ENCODE measurements around the gene TEC. TPM values are rescaled to one million over a fixed set of nuclear protein-coding genes. Genes with fewer than 3 reads are reported as not detected.
"Not testable (repeated sequence)": the region's sequence is repeated elsewhere in the genome, so short reads cannot be mapped to it uniquely, and the experiment has no call there.

TEC gene
- total RNA-seq, 1 donor from 2014 or later: 0.21 TPM

GRCh38 chr4:48191758-48192157 lies 77.9 kb downstream of the TEC start:
- Mint-ChIP-seq H3K27me3 (ENCODE audit: low read depth) (no peaks in the 10 kb centered on the region), H3K27ac (ENCODE audit: unreplicated experiment) (no peak overlapping the region), H3K36me3 (ENCODE audit: low read depth) (no peaks in the 10 kb centered on the region), H3K4me1 (no peaks in the 10 kb centered on the region), H3K9me3 (peaks cover 3% of the 10 kb centered on the region), H3K4me3 (no peak overlapping the region)
- no peak for TF ChIP-seq CTCF (conservative IDR thresholded peaks at IDR 0.05)
- DNase-seq (ENCODE audit: low read depth, low spot score): no peak

GRCh38 chr4:48190839-48191238 lies 78.8 kb downstream of the TEC start:
- TF ChIP-seq CTCF (conservative IDR thresholded peaks at IDR 0.05): no peak
- H3K36me3 Mint-ChIP-seq (ENCODE audit: low read depth): no peaks in the 10 kb centered on the region
- DNase-seq (ENCODE audit: low read depth, low spot score): no peak
- H3K9me3 Mint-ChIP-seq: peaks cover 3% of the 10 kb centered on the region
- H3K4me3 Mint-ChIP-seq: no peak overlapping the region
- no peaks in the 10 kb centered on the region for H3K4me1 Mint-ChIP-seq
- no peaks in the 10 kb centered on the region for H3K27me3 Mint-ChIP-seq (ENCODE audit: low read depth)
- H3K27ac Mint-ChIP-seq (ENCODE audit: unreplicated experiment): no peak overlapping the region

GRCh38 chr4:48189731-48190130 lies 79.9 kb downstream of the TEC start:
- DNase-seq (ENCODE audit: low read depth, low spot score): no peak
- Mint-ChIP-seq H3K4me3 (no peak overlapping the region), H3K27ac (ENCODE audit: unreplicated experiment) (no peak overlapping the region), H3K9me3 (peaks cover 3% of the 10 kb centered on the region), H3K27me3 (ENCODE audit: low read depth) (no peaks in the 10 kb centered on the region), H3K36me3 (ENCODE audit: low read depth) (no peaks in the 10 kb centered on the region), H3K4me1 (peaks cover 4% of the 10 kb centered on the region)
- TF ChIP-seq CTCF (conservative IDR thresholded peaks at IDR 0.05): no peak

GRCh38 chr4:48188390-48188789 lies 81.2 kb downstream of the TEC start:
- no peak for DNase-seq (ENCODE audit: low read depth, low spot score)
- Mint-ChIP-seq H3K27me3 (ENCODE audit: low read depth) (no peaks in the 10 kb centered on the region), H3K4me3 (no peak overlapping the region), H3K4me1 (peaks cover 5% of the 10 kb centered on the region), H3K27ac (ENCODE audit: unreplicated experiment) (no peak overlapping the region), H3K9me3 (peaks cover 3% of the 10 kb centered on the region), H3K36me3 (ENCODE audit: low read depth) (no peaks in the 10 kb centered on the region)
- no peak for TF ChIP-seq CTCF (conservative IDR thresholded peaks at IDR 0.05)

GRCh38 chr4:48187813-48188212 lies 81.8 kb downstream of the TEC start:
- Mint-ChIP-seq H3K27me3 (ENCODE audit: low read depth) (no peaks in the 10 kb centered on the region), H3K4me1 (peaks cover 5% of the 10 kb centered on the region), H3K27ac (ENCODE audit: unreplicated experiment) (no peak overlapping the region), H3K36me3 (ENCODE audit: low read depth) (no peaks in the 10 kb centered on the region), H3K4me3 (no peak overlapping the region), H3K9me3 (peaks cover 3% of the 10 kb centered on the region)
- no peak for TF ChIP-seq CTCF (conservative IDR thresholded peaks at IDR 0.05)
- no peak for DNase-seq (ENCODE audit: low read depth, low spot score)

GRCh38 chr4:48187066-48187465 lies 82.6 kb downstream of the TEC start:
- not testable (repeated sequence) for H3K9me3 Mint-ChIP-seq; H3K4me3 Mint-ChIP-seq; DNase-seq (ENCODE audit: low read depth, low spot score); H3K4me1 Mint-ChIP-seq; H3K36me3 Mint-ChIP-seq (ENCODE audit: low read depth); H3K27me3 Mint-ChIP-seq (ENCODE audit: low read depth); H3K27ac Mint-ChIP-seq (ENCODE audit: unreplicated experiment)

- not testable (repeated sequence) for H3K27me3 Mint-ChIP-seq (ENCODE audit: low read depth); H3K4me3 Mint-ChIP-seq; H3K4me1 Mint-ChIP-seq; H3K9me3 Mint-ChIP-seq; H3K36me3 Mint-ChIP-seq (ENCODE audit: low read depth); DNase-seq (ENCODE audit: low read depth, low spot score); H3K27ac Mint-ChIP-seq (ENCODE audit: unreplicated experiment)
Observed at GRCh38 chr4:48186394-48186793, 83.2 kb downstream of the TEC start.

Data from neural crest cell (in vitro differentiated cells).